Measurements from ENCODE around the gene VDAC2.

DNA sequence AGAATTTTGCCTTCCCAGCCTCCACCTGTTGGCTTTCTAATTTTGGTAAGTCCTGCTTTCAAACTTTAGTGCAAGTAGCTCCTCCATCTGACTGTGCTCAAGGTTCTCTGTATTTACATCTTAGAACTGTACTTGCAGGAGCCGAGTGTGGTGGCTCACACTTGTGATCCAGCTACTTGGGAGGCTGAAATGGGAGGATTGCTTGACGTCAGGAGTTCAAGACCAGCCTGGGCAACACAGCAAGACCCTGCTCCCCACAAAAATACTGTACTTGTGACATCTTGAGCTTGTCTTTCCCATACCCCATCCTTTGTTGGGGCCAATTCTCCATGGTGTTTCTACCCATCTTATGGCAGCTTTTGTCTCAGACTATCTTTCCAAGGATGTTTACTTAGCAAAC lies 4.7 kb upstream of the VDAC2 start:
- TF ChIP-seq, protein P1, sequence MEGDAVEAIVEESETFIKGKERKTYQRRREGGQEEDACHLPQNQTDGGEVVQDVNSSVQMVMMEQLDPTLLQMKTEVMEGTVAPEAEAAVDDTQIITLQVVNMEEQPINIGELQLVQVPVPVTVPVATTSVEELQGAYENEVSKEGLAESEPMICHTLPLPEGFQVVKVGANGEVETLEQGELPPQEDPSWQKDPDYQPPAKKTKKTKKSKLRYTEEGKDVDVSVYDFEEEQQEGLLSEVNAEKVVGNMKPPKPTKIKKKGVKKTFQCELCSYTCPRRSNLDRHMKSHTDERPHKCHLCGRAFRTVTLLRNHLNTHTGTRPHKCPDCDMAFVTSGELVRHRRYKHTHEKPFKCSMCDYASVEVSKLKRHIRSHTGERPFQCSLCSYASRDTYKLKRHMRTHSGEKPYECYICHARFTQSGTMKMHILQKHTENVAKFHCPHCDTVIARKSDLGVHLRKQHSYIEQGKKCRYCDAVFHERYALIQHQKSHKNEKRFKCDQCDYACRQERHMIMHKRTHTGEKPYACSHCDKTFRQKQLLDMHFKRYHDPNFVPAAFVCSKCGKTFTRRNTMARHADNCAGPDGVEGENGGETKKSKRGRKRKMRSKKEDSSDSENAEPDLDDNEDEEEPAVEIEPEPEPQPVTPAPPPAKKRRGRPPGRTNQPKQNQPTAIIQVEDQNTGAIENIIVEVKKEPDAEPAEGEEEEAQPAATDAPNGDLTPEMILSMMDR (IDR thresholded peaks at IDR 0.05; ENCODE audit: low read length) = no peak
- no peak for TF ChIP-seq EZH2 (IDR thresholded peaks at IDR 0.05; ENCODE audit: borderline replicate concordance, low read length)
